Brain pericyte (primary cell): ENCODE data around the gene LKAAEAR1.

Experiments
- DNase-seq: peaks from one replicate; pipeline ENCODE4 v3.0.0-alpha.2; 2012; ENCODE audit warnings: low read depth, low spot score

Gene LKAAEAR1

GRCh38 chr20:64051561-64052325, 32.5 kb downstream of the LKAAEAR1 start:
- no peak for DNase-seq

- DNase-seq = no peak
Observed at GRCh38 chr20:64051033-64051452, 33.2 kb downstream of the LKAAEAR1 start.

- no peak for DNase-seq
Observed at GRCh38 chr20:64050261-64051032, 33.8 kb downstream of the LKAAEAR1 start.

GRCh38 chr20:64049878-64050260, 34.3 kb downstream of the LKAAEAR1 start:
- DNase-seq = no peak

- no peak for DNase-seq
Observed at GRCh38 chr20:64049060-64049877, 34.9 kb downstream of the LKAAEAR1 start, which contains the start of gene SOX18. Gene SOX18 (minus strand): TSS chr20:64049639. CDS start chr20:64049516, 123 bp downstream.

GRCh38 chr20:64048402-64049044, 35.7 kb downstream of the LKAAEAR1 start:
- no peak for DNase-seq

GRCh38 chr20:64047968-64048401, 36.2 kb downstream of the LKAAEAR1 start:
- DNase-seq = no peak

GRCh38 chr20:64047046-64047389, 37.2 kb downstream of the LKAAEAR1 start:
- DNase-seq = no peak

GRCh38 chr20:64045346-64046011, 38.7 kb downstream of the LKAAEAR1 start:
- no peak for DNase-seq

GRCh38 chr20:64044484-64045247, 39.5 kb downstream of the LKAAEAR1 start:
- DNase-seq = no peak

GRCh38 chr20:64043768-64044167, 40.4 kb downstream of the LKAAEAR1 start:
- no peak for DNase-seq

- no peak for DNase-seq
Observed at GRCh38 chr20:64042054-64042781, 42.0 kb downstream of the LKAAEAR1 start.

- no peak for DNase-seq
Observed at GRCh38 chr20:64041781-64042053, 42.5 kb downstream of the LKAAEAR1 start.

- DNase-seq = no peak
Observed at GRCh38 chr20:64041040-64041780, 43.0 kb downstream of the LKAAEAR1 start.

- no peak for DNase-seq
Observed at GRCh38 chr20:64040231-64041039, 43.8 kb downstream of the LKAAEAR1 start.

GRCh38 chr20:64039293-64040160, 44.7 kb downstream of the LKAAEAR1 start:
- DNase-seq = no peak

- DNase-seq = no peak
Observed at GRCh38 chr20:64038565-64039292, 45.5 kb downstream of the LKAAEAR1 start.
